ENCODE results near the gene ZBTB20.

ZBTB20 gene

DNA sequence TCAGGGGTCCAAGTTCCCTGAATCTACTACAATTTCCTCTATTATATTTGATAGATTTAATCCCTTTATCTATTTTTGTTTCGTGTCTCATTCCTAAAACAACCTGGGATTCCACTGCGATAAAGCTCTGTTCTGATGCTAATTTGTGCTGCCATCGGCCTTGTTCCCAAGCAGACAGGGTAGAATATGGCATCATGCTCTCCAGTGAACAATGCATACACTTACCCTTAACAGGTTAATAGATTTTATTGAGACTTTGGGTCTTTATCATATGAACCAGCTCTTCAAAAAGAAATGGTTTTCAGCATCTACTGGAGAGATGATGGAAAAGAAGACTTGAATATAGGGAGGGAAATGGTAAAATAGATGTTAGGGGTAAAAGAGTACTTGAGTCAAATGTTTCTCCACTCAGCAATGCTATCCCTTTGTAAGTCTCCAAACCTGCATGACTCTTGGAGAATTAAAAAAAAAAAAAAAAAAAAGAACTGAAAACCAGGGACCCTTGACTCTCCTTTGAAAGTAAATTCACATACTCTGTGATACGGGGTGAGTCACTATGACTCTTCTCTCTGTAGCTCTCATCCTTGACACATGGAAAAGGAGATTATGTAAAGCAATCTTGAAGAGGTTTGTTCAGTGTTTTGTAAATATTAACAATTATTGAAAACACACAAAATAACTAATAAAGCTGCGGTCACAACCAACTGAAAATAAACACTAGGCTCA, 268.8 kb downstream of the ZBTB20 start:
- TF ChIP-seq JUND (IDR thresholded peaks at IDR 0.05; ENCODE audit: low read depth), result no peak
- DNase-seq (ENCODE audit: low read depth in 1 of 2, low spot score in 1 of 2), result no peak
- in situ Hi-C loops (cut with HindIII; ENCODE audit: low pct_unique_long_range_greater_than_20kb, low sequenced_read_pairs), result no loop called here

- no peak for DNase-seq (ENCODE audit: low read depth in 1 of 2, low spot score in 1 of 2)
- TF ChIP-seq JUND (IDR thresholded peaks at IDR 0.05; ENCODE audit: low read depth), result no peak
- in situ Hi-C loops (cut with HindIII; ENCODE audit: low pct_unique_long_range_greater_than_20kb, low sequenced_read_pairs), result no loop called here
Measured at GRCh38 chr3:114877378-114878113, 269.5 kb downstream of the ZBTB20 start.

- in situ Hi-C loops (cut with HindIII; ENCODE audit: low pct_unique_long_range_greater_than_20kb, low sequenced_read_pairs), result no loop called here
- no peak for DNase-seq (ENCODE audit: low read depth in 1 of 2, low spot score in 1 of 2)
- no peak for TF ChIP-seq JUND (IDR thresholded peaks at IDR 0.05; ENCODE audit: low read depth)
Measured at GRCh38 chr3:114874522-114874971, 272.5 kb downstream of the ZBTB20 start.

- no peak for TF ChIP-seq JUND (IDR thresholded peaks at IDR 0.05; ENCODE audit: low read depth)
- in situ Hi-C loops (cut with HindIII; ENCODE audit: low pct_unique_long_range_greater_than_20kb, low sequenced_read_pairs), result no loop called here
Measured at GRCh38 chr3:114873591-114873990, 273.5 kb downstream of the ZBTB20 start.

GRCh38 chr3:114872588-114872987, 274.5 kb downstream of the ZBTB20 start:
- in situ Hi-C loops (cut with HindIII; ENCODE audit: low pct_unique_long_range_greater_than_20kb, low sequenced_read_pairs), result no loop called here
- no peak for TF ChIP-seq JUND (IDR thresholded peaks at IDR 0.05; ENCODE audit: low read depth)
- DNase-seq (ENCODE audit: low read depth in 1 of 2, low spot score in 1 of 2), result no peak

More at GRCh38 chr3:114873591-114873990, 273.5 kb downstream of the ZBTB20 start:
- no peak for DNase-seq (ENCODE audit: low read depth in 1 of 2, low spot score in 1 of 2)

GRCh38 chr3:114872050-114872449, 275.0 kb downstream of the ZBTB20 start:
- no peak for TF ChIP-seq JUND (IDR thresholded peaks at IDR 0.05; ENCODE audit: low read depth)
- DNase-seq (ENCODE audit: low read depth in 1 of 2, low spot score in 1 of 2), result no peak
- in situ Hi-C loops (cut with HindIII; ENCODE audit: low pct_unique_long_range_greater_than_20kb, low sequenced_read_pairs), result no loop called here

- no peak for TF ChIP-seq JUND (IDR thresholded peaks at IDR 0.05; ENCODE audit: low read depth)
- in situ Hi-C loops (cut with HindIII; ENCODE audit: low pct_unique_long_range_greater_than_20kb, low sequenced_read_pairs), result no loop called here
Measured at GRCh38 chr3:114867835-114868503, 279.1 kb downstream of the ZBTB20 start.

GRCh38 chr3:114867359-114867758, 279.7 kb downstream of the ZBTB20 start:
- DNase-seq (ENCODE audit: low read depth in 1 of 2, low spot score in 1 of 2), result no peak
- TF ChIP-seq JUND (IDR thresholded peaks at IDR 0.05; ENCODE audit: low read depth), result no peak
- in situ Hi-C loops (cut with HindIII; ENCODE audit: low pct_unique_long_range_greater_than_20kb, low sequenced_read_pairs), result no loop called here

More at GRCh38 chr3:114867835-114868503, 279.1 kb downstream of the ZBTB20 start:
- DNase-seq (ENCODE audit: low read depth in 1 of 2, low spot score in 1 of 2), result no peak

DNA sequence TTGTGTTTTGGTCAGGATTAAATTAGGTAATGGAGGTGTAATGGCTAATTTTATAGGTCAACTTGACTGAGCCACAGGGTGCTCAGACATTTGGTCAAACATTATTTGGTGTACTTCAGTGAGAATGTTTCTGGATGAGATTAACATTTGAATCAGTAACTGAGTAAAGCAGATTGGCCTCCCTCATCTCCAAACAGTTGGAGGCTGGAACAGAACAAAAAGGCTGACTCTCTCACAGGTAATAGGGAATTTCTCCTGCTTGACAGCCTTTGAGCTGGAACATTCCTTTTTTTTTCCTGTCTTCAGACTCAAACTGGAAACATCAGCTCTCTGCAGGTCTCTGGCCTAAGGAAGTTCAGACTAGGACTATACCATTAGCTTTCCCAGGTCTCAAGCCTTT, 280.7 kb downstream of the ZBTB20 start:
- in situ Hi-C loops (cut with HindIII; ENCODE audit: low pct_unique_long_range_greater_than_20kb, low sequenced_read_pairs), result no loop called here
- TF ChIP-seq JUND (IDR thresholded peaks at IDR 0.05; ENCODE audit: low read depth), result no peak
- no peak for DNase-seq (ENCODE audit: low read depth in 1 of 2, low spot score in 1 of 2)

GRCh38 chr3:114864970-114865369, 282.1 kb downstream of the ZBTB20 start:
- no peak for TF ChIP-seq JUND (IDR thresholded peaks at IDR 0.05; ENCODE audit: low read depth)
- no peak for DNase-seq (ENCODE audit: low read depth in 1 of 2, low spot score in 1 of 2)
- in situ Hi-C loops (cut with HindIII; ENCODE audit: low pct_unique_long_range_greater_than_20kb, low sequenced_read_pairs), result no loop called here

DNA sequence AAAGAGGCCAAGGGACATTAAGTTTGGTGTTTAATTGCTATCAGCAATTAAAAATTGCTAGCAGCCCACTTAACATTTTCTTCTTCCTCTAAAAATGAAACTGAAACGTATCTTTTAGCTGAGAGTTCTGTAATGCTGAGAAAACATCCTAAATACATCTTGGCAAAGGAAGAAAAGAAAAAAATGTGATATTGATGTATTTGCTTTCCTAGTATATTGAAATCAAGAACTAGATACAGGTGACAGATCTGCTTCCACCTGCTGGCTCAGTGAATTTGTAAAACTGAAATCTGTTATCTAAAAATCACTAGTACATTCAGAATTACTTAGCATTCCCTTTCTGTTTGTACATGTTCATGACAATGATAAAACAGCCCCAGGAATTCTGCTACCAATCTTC, 283.2 kb downstream of the ZBTB20 start:
- in situ Hi-C loops (cut with HindIII; ENCODE audit: low pct_unique_long_range_greater_than_20kb, low sequenced_read_pairs), result no loop called here
- TF ChIP-seq JUND (IDR thresholded peaks at IDR 0.05; ENCODE audit: low read depth), result no peak
- DNase-seq (ENCODE audit: low read depth in 1 of 2, low spot score in 1 of 2), result no peak

- no peak for TF ChIP-seq JUND (IDR thresholded peaks at IDR 0.05; ENCODE audit: low read depth)
- DNase-seq (ENCODE audit: low read depth in 1 of 2, low spot score in 1 of 2), result no peak
- in situ Hi-C loops (cut with HindIII; ENCODE audit: low pct_unique_long_range_greater_than_20kb, low sequenced_read_pairs), result no loop called here
Measured at GRCh38 chr3:114861666-114862065, 285.4 kb downstream of the ZBTB20 start.

DNA sequence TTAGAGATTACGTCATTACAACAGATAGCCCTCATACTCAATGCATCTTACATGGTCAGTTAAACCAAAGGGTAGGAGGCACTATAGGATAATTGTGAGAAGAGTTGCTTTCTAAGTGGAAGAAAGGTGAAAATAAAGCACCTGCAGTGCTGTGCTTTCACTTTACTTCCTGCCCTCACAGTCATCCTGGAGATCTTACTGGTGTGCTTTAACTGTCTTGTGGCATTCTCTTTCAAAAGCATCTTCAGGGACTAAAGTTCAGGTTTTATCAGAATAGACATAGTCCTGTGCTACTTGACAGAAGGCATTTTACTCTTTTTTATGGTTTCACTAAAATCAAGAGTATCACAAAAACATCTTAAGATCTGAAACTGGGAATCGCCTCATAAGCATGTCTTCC, 286.6 kb downstream of the ZBTB20 start:
- no peak for DNase-seq (ENCODE audit: low read depth in 1 of 2, low spot score in 1 of 2)
- in situ Hi-C loops (cut with HindIII; ENCODE audit: low pct_unique_long_range_greater_than_20kb, low sequenced_read_pairs), result no loop called here
- no peak for TF ChIP-seq JUND (IDR thresholded peaks at IDR 0.05; ENCODE audit: low read depth)
